Skeletal muscle satellite cell (primary cell): Measurements from ENCODE around the gene UGT1A10.
"Not testable (repeated sequence)": the region's sequence is repeated elsewhere in the genome, so short reads cannot be mapped to it uniquely, and the experiment has no call there.

ENCODE experiments used
- H3K27me3 ChIP-seq: 2 replicates; pipeline ENCODE4 v1.7.0; 2013; ENCODE audit warnings: low read length; ENCODE audit not compliant: control insufficient read depth, insufficient read depth
- H3K36me3 ChIP-seq: 2 replicates; pipeline ENCODE4 v1.7.0; 2013; ENCODE audit warnings: mild to moderate bottlenecking, control low read depth, low read length; ENCODE audit not compliant: insufficient read depth
- H3K4me1 ChIP-seq: 2 replicates; pipeline ENCODE4 v1.7.0; 2013; ENCODE audit warnings: low read length; ENCODE audit not compliant: control insufficient read depth, insufficient read depth
- H3K4me2 ChIP-seq: 2 replicates; pipeline ENCODE4 v1.7.0; 2013; ENCODE audit warnings: mild to moderate bottlenecking, low read length
- H3K4me3 ChIP-seq: 2 replicates; pipeline ENCODE4 v1.7.0; 2013; ENCODE audit warnings: low read length
- H3K9ac ChIP-seq: 2 replicates; pipeline ENCODE4 v1.7.0; 2013; ENCODE audit warnings: mild to moderate bottlenecking, low read depth, low read length, moderate library complexity
- H3K9me3 ChIP-seq: replicated peaks from 2 replicates; pipeline ENCODE4 v1.7.0; 2013; ENCODE audit warnings: mild to moderate bottlenecking, control low read depth, low read length

Gene UGT1A10

DNA sequence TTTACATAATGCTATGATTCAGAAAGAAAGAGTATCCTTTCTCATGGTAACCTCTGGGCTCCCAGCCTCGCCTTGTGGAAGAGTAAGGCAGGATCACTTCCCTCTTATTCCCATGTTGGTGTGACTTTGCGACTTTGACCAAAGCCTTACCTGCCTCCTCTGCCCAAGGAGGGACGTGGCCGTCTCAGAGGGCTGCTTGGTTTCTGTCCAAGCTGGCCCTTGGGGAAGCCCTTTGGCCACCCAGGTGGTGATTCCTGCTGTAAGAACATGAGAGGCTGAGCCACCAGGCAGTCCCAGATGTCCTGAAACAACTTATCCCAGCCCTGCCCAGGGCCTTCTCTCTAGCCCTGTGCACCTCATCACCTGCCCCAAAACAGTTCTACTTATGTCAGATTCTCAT, 62.5 kb downstream of the UGT1A10 start:
- Histone ChIP-seq H3K36me3 (no peaks in the 10 kb centered on the region), H3K9me3 (no peaks in the 10 kb centered on the region), H3K27me3 (no peaks in the 10 kb centered on the region), H3K4me1 (peaks cover 3% of the 10 kb centered on the region), H3K4me3 (no peak overlapping the region), H3K4me2 (no peak overlapping the region), H3K9ac (no peak overlapping the region)

DNA sequence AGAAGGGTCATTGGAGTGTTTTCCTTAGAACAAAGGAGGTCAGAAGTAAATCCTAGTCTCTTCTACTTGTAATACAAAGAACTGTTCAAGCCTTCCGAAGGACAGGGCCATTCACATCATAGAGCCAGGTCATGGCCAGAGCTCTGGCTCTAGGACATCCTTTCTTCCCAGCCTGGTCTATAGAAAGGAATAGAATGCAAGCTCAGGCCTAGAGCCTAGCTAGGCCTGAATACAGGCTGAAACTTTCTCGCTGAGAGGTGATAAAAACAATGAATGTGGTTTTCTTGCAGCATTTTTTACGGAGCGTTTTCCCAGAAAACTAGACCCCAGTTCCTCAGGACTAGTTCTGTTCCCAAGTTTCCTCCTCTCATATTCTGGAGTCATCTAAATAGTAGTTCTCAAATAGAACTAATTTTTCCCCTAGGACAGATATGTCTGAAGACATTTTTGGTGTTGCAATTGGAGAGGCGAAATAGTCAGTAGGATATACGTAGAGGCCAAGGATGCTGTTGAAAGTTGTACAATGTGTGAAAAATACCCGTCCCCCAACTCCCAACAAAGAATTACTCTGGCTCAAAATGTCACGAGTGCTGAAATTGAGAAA, 63.3 kb downstream of the UGT1A10 start:
- Histone ChIP-seq H3K9me3 (no peaks in the 10 kb centered on the region), H3K9ac (no peak overlapping the region), H3K27me3 (no peaks in the 10 kb centered on the region), H3K36me3 (no peaks in the 10 kb centered on the region), H3K4me3 (no peak overlapping the region), H3K4me1 (peaks cover 3% of the 10 kb centered on the region), H3K4me2 (no peak overlapping the region)

DNA sequence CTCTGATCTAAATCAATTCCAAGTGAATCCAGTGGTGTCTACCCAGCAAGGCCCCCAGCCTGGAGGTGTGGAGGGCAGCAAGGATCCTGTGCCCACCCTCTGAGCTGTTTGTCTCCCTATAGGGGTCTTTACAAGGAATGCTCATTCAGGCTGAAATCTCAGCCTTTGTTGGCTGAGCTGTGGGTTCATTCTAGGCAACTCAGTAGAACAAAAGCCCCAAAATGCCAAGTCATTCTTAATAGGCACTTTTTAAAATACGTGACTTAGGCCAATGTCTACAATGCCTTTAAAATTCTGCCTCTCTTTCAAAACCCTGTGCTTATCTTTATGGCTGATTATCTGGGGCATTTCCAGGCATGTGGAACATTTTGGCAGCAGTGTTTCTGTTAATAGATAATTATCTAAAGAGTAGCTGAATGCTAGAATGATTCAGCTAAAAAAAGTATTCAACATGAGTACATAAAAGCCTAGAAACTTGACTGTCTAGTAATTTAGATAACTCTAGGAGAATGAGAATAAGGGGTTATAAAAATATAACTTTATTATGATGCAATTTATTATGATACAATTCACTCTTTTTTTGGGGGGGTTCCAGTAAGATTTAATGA, 63.9 kb downstream of the UGT1A10 start:
- H3K27me3 ChIP-seq, result no peaks in the 10 kb centered on the region
- H3K9ac ChIP-seq, result no peak overlapping the region
- H3K4me2 ChIP-seq, result no peak overlapping the region
- no peak overlapping the region for H3K4me3 ChIP-seq
- no peaks in the 10 kb centered on the region for H3K9me3 ChIP-seq
- H3K4me1 ChIP-seq, result peaks cover 3% of the 10 kb centered on the region
- no peaks in the 10 kb centered on the region for H3K36me3 ChIP-seq

DNA sequence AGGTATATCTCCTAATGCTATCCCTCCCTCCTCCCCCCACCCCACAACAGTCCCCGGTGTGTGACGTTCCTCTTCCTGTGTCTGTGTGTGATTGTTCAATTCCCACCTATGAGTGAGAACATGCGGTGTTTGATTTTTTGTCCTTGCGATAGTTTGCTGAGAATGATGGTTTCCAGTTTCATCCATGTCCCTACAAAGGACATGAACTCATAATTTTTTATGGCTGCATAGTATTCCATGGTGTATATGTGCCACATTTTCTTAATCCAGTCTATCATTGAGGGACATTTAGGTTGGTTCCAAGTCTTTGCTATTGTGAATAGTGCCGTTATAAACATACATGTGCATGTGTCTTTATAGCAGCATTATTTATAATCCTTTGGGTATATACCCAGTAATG, 64.6 kb downstream of the UGT1A10 start:
- not testable (repeated sequence) for H3K4me3 ChIP-seq, H3K9ac ChIP-seq, H3K36me3 ChIP-seq

DNA sequence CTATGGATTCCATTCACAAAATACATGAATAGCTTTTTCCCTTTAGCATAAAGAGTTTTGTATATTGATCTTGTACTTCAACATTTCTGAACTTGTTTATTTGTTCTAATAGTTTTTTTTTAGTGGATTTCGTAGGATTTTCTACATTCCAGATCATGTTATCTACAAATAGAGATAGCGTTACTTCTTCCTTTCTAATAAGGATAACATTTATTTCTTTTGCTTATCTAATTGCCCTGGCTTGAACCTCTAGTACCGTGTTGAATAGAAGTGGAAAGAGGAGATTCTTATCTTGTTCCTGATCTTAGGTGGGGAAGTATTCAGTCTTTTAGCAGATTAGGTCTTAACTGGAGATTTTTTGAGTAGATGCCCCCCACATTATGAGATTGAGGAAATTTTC, 66.0 kb downstream of the UGT1A10 start:
- H3K27me3 ChIP-seq, result no peaks in the 10 kb centered on the region
- H3K9me3 ChIP-seq, result no peaks in the 10 kb centered on the region
- H3K4me2 ChIP-seq, result no peak overlapping the region
- no peak overlapping the region for H3K9ac ChIP-seq
- peaks cover 14% of the 10 kb centered on the region for H3K4me1 ChIP-seq
- H3K36me3 ChIP-seq, result no peaks in the 10 kb centered on the region
- no peak overlapping the region for H3K4me3 ChIP-seq

More for the DNA sequence above, 64.6 kb downstream of the UGT1A10 start:
- not testable (repeated sequence) for H3K4me2 ChIP-seq, H3K4me1 ChIP-seq, H3K9me3 ChIP-seq, H3K27me3 ChIP-seq

DNA sequence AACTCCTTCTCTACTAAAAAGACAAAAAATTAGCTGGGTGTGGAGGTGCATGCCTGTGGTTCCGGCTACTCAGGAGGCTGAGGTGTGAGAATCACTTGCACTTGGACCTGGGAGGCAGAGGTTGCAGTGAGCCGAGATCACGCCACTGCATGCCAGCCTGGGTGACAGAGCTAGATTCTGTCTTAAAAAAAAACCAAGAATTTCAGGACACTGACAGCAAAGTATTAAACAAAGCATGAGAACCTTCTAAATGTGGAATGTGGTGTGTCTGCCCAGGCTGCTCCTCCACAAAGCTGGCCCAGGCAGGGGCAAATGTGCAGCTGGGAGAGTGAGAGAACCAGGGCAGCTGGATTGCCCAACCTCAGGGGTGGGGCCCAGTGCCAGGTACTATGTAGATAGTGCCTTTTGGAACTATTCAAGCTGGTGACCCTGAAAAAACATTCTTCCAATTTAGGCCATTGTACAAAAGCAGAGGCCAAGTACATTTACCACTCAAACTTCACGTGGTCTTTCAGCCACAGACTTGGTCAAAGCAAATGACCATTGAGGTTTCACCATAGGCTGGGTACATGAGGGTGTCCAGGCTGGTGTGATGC, 69.8 kb downstream of the UGT1A10 start:
- no peaks in the 10 kb centered on the region for H3K36me3 ChIP-seq
- no peak overlapping the region for H3K4me3 ChIP-seq
- no peaks in the 10 kb centered on the region for H3K9me3 ChIP-seq
- no peak overlapping the region for H3K9ac ChIP-seq
- H3K4me2 ChIP-seq, result no peak overlapping the region
- peaks cover 17% of the 10 kb centered on the region for H3K4me1 ChIP-seq
- peaks cover 2% of the 10 kb centered on the region for H3K27me3 ChIP-seq

DNA sequence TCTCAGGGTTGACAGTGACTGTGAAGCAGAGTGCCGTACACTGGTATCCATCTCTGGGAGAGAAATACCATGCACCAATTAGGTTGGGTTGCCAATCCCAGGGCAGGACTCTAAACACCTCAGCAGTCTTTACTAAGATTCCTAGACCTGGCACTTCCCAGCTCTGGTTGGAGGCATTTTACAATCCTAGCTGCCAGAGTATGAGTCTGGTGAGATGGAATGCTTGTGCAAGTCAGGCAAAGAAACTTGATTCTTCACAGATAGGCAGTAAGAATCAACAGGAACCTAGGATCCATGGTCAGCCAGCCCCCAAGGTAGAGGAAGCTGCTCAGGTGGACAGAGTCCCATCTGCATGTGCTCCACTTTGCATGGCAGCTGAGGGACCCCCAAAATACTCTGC, 70.5 kb downstream of the UGT1A10 start:
- Histone ChIP-seq H3K9ac (no peak overlapping the region), H3K27me3 (peaks cover 2% of the 10 kb centered on the region), H3K4me3 (no peak overlapping the region), H3K36me3 (no peaks in the 10 kb centered on the region), H3K9me3 (no peaks in the 10 kb centered on the region), H3K4me2 (no peak overlapping the region), H3K4me1 (peaks cover 17% of the 10 kb centered on the region)

DNA sequence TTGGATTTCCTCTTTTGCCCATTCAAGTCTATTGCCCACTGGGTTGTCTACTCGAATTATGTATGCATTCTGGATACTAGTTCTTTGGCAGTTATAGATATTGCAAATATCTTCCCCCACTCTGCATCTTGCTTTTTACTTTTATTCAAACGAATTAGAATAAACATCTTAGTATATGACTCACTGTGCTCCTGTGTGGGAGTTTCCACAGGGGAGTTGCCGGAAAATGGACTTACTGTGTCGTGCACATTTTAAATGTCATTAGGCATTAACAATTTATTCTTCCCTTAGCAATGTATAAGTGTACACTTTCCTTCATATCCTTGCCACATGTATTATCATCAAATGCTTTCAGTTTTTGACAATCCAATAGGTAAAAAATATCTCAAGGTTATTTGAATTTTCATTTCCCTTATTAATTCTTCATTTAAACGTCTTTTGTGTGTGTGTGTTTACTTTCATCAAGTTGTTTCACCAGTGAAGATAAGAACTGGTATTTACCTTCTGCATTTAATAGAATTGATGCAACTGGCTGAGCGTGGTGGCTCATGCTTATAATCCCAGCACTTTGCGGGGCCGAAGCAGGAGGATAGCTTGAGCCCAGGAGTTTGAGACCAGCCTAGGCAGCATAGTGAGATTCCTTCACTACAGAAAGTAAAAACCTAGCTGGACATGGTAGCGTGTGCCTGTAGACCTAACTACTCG, 71.8 kb downstream of the UGT1A10 start:
- Histone ChIP-seq H3K36me3 (no peaks in the 10 kb centered on the region), H3K4me1 (peaks cover 17% of the 10 kb centered on the region), H3K9ac (no peak overlapping the region), H3K4me3 (no peak overlapping the region), H3K9me3 (no peaks in the 10 kb centered on the region), H3K4me2 (no peak overlapping the region), H3K27me3 (peaks cover 6% of the 10 kb centered on the region)

DNA sequence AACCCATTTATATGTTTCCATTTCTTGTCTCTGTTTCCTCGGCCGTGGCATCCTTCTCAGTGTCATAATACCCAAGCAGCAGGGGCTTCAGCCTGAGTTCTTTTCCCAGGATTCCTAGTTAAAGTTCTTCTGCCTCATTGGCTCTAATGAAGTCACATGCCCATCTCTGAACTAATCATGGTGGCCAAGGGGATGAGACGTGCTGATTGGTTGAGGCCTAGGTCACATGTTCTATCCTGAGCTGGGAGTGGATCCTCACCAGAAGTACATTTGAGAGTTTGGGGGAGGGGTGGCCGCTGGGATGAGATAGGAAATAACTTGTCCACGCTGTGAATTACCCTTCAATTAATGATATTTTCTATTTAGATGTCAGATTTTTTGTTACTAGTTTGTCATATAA, 72.7 kb downstream of the UGT1A10 start:
- no peak overlapping the region for H3K9ac ChIP-seq
- H3K9me3 ChIP-seq, result no peaks in the 10 kb centered on the region
- H3K36me3 ChIP-seq, result no peaks in the 10 kb centered on the region
- peaks cover 17% of the 10 kb centered on the region for H3K4me1 ChIP-seq
- peaks cover 8% of the 10 kb centered on the region for H3K27me3 ChIP-seq
- H3K4me2 ChIP-seq, result no peak overlapping the region
- H3K4me3 ChIP-seq, result no peak overlapping the region

DNA sequence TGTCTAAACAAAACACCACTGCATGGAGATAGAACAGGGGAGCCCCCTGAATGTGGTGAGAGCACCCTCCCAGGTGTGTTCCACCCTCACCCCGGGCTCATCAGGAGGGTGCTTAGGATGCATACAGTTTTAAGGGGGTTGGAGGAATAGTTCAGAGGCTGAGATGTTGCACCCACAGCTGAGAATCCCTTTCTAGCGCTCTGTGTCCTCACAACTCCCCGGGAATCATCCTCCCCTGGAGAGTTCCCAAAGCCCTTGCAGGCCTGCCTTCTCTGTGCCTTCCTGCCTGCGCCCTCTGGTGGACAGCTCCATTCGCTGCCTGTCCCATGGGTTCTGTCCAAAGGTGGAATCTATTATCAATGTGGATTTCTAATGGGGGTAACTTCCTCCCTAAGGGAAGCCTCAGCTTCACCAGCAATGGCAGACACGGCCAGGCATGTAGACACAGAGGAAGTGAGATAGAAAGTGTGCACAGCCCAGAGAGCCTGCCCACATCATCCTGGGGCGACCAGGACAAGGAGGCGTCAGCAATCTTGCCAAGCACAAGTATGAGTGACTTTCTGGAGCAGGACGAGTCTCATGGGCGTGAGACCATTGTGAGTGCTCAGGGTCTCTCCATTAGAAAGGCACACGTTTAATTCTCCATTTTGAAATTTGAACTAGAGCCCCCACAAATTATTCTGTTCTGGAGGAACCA, 75.2 kb downstream of the UGT1A10 start:
- Histone ChIP-seq H3K4me3 (no peak overlapping the region), H3K9ac (no peak overlapping the region), H3K4me2 (no peak overlapping the region), H3K27me3 (peaks cover 13% of the 10 kb centered on the region), H3K9me3 (no peaks in the 10 kb centered on the region), H3K36me3 (no peaks in the 10 kb centered on the region), H3K4me1 (peaks cover 11% of the 10 kb centered on the region)

DNA sequence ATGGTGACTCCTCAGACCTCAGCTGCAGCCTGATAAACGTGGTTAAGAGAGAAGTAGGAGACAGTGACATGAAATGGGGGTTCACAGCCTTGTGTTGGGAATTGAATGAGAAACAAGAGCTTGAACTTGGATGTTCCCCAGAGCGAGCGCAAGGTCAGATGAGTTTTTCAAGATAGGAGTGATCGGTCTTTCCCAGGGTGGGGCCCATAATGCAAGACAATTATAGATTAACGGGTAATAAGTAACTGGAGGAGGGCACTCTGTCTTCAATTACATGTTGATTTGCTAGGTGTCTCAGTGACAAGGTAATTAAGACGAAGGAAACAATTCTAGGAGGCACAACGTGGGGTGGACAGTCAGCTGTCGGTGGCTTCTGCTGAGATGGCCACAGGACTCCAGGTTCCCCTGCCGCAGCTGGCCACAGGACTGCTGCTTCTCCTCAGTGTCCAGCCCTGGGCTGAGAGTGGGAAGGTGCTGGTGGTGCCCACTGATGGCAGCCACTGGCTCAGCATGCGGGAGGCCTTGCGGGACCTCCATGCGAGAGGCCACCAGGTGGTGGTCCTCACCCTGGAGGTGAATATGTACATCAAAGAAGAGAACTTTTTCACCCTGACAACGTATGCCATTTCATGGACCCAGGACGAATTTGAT, 76.5 kb downstream of the UGT1A10 start, which contains the start of gene UGT1A5:
Gene UGT1A5, plus strand, starts transcription at position 297 of the 651 bp plus-strand sequence. Its CDS starts 85 bp downstream, at position 382.
- no peak within 1 kb of the TSS for H3K4me2 ChIP-seq
- no peak within 1 kb of the TSS for H3K4me3 ChIP-seq
- H3K9me3 ChIP-seq, result no peaks in the 10 kb centered on the region
- H3K36me3 ChIP-seq, result no peaks in the 10 kb centered on the region
- peaks cover 13% of the 10 kb centered on the region for H3K27me3 ChIP-seq
- H3K9ac ChIP-seq, result no peak within 1 kb of the TSS
- H3K4me1 ChIP-seq, result peaks cover 5% of the 10 kb centered on the region
